Endothelial cell of umbilical vein (primary cell): ENCODE results near the gene KCND2. TPM values are rescaled to one million over a fixed set of nuclear protein-coding genes. Genes with fewer than 3 reads are reported as not detected.

Experiments used
- BruUV-seq: library from RNA; stranded (reverse); fragments of 400-500 nt; replicated peaks from 2 replicates; lab custom pipeline; 2021; lab: Mats Ljungman, UMichigan
- CTCF ChIA-PET: fragments of 300-600, 350-600 bp; sonication (Branson Sonifier 250); formaldehyde crosslinking; loops from one replicate; lab custom pipeline; 2021; ENCODE audit warnings: antibody characterized with exemption, inconsistent platforms; lab: Charles Lee
- POLR2A ChIA-PET: fragments of 300-600, 350-600 bp; sonication (Branson Sonifier 250); formaldehyde crosslinking; loops from one replicate; lab custom pipeline; 2021; ENCODE audit warnings: antibody characterized with exemption, inconsistent platforms; lab: Charles Lee
- DNase-seq: peaks from one replicate; pipeline ENCODE4 v3.0.0-alpha.2; 2011; ENCODE audit warnings: low read depth, low spot score
- FAIRE-seq: peaks from 2 replicates; lab custom pipeline; 2011; peaks lifted over from hg19 to GRCh38; lab: Jason Lieb, UNC
- H2AFZ ChIP-seq: 2 replicates; pipeline ENCODE4 v1.6.0; 2012; ENCODE audit warnings: low read depth, low read length, control low read depth, inconsistent platforms
- H3K27ac ChIP-seq: 2 replicates; pipeline ENCODE4 v1.5.1; 2011; ENCODE audit warnings: low read depth, mild to moderate bottlenecking, control low read depth, low read length, moderate library complexity; ENCODE audit not compliant: insufficient read depth
- H3K27me3 ChIP-seq, 2 experiments: 2 replicates each; pipeline versions ENCODE4 v1.6.0 to v1.6.1; 2011; ENCODE audit warnings: low read length in 2 of 2, mixed read lengths in 1 of 2; ENCODE audit not compliant: control insufficient read depth in 2 of 2, insufficient read depth in 2 of 2
- H3K36me3 ChIP-seq, 2 experiments: 2 replicates in 1 of 2; 3 replicates in 1 of 2; pipeline ENCODE4 v1.5.1; 2011; ENCODE audit warnings: low read length in 2 of 2, mild to moderate bottlenecking in 1 of 2, moderate library complexity in 1 of 2; ENCODE audit not compliant: control insufficient read depth in 2 of 2, insufficient read depth in 2 of 2; ENCODE audit errors: extremely low read depth in 1 of 2
- H3K4me1 ChIP-seq: 3 replicates; pipeline ENCODE4 v1.5.1; 2011; ENCODE audit warnings: mild to moderate bottlenecking, low read length; ENCODE audit not compliant: control insufficient read depth, insufficient read depth; ENCODE audit errors: extremely low read depth
- H3K4me2 ChIP-seq: 2 replicates; pipeline ENCODE4 v1.6.1; 2011; ENCODE audit warnings: low read length, control low read depth, mixed read lengths; ENCODE audit not compliant: insufficient read depth
- H3K4me3 ChIP-seq, 3 experiments: fragments of 200-600 bp in 1 of 3; sonication (generic), shearing (Covaris generic) in 1 of 3; replicated peaks in 1 of 3; 2 replicates each; pipeline ENCODE4 v1.5.1; 2011 to 2016; ENCODE audit warnings: control low read depth in 3 of 3, low read length in 3 of 3, mild to moderate bottlenecking in 2 of 3, inconsistent platforms in 1 of 3, low read depth in 1 of 3, moderate library complexity in 1 of 3; ENCODE audit not compliant: insufficient read depth in 1 of 3
- H3K79me2 ChIP-seq: 2 replicates; pipeline ENCODE4 v1.6.0; 2012; ENCODE audit warnings: low read length, inconsistent platforms; ENCODE audit not compliant: control insufficient read depth, insufficient read depth
- H3K9ac ChIP-seq: replicated peaks from 2 replicates; pipeline ENCODE3; 2011; ENCODE audit warnings: low read length, control low read depth; ENCODE audit not compliant: insufficient read depth; ENCODE audit errors: extremely low read depth
- H3K9me1 ChIP-seq: replicated peaks from 3 replicates; pipeline ENCODE4 v1.6.0; 2011; ENCODE audit warnings: mild to moderate bottlenecking, low read length; ENCODE audit not compliant: control insufficient read depth, insufficient read depth; ENCODE audit errors: extremely low read depth
- H3K9me3 ChIP-seq: replicated peaks from 2 replicates; pipeline ENCODE4 v1.5.1; 2012; ENCODE audit warnings: low read length, inconsistent platforms; ENCODE audit not compliant: control insufficient read depth, insufficient read depth
- H4K20me1 ChIP-seq: replicated peaks from 2 replicates; pipeline ENCODE3; 2011; ENCODE audit warnings: mild to moderate bottlenecking, low read length; ENCODE audit not compliant: control insufficient read depth, insufficient read depth; ENCODE audit errors: extremely low read depth
- CTCF ChIP-seq, 2 donors: IDR thresholded peaks; 1 replicate in 1 of 2; 2 replicates in 1 of 2; pipeline ENCODE4 v1.5.1; 2011; ENCODE audit warnings: low read length in 2 of 2, mild to moderate bottlenecking in 2 of 2, moderate library complexity in 2 of 2, control low read depth in 1 of 2, inconsistent platforms in 1 of 2, low read depth in 1 of 2; ENCODE audit not compliant: insufficient read depth in 1 of 2; ENCODE audit errors: extremely low read depth in 1 of 2
- EZH2 ChIP-seq: IDR thresholded peaks from 2 replicates; pipeline ENCODE4 v1.6.1; 2012; ENCODE audit warnings: borderline replicate concordance, low read depth, mild to moderate bottlenecking, moderate library complexity, low read length, inconsistent platforms; ENCODE audit not compliant: severe bottlenecking
- FOS ChIP-seq: IDR thresholded peaks from 2 replicates; pipeline ENCODE4 v1.6.1; 2011; ENCODE audit warnings: mild to moderate bottlenecking, low read length, moderate library complexity, borderline replicate concordance; ENCODE audit not compliant: insufficient read depth
- GATA2 ChIP-seq: IDR thresholded peaks from 2 replicates; pipeline ENCODE4 v1.7.0; 2011; ENCODE audit warnings: low read depth, mild to moderate bottlenecking, moderate library complexity, mixed read lengths, low read length; ENCODE audit not compliant: insufficient read length, insufficient read depth
- JUN ChIP-seq: IDR thresholded peaks from 2 replicates; pipeline ENCODE4 v1.6.1; 2011; ENCODE audit warnings: borderline replicate concordance, low read depth; ENCODE audit not compliant: insufficient read length, insufficient read depth
- MAX ChIP-seq: IDR thresholded peaks from 2 replicates; pipeline ENCODE4 v1.6.1; 2011; ENCODE audit not compliant: insufficient read depth, insufficient read length
- MYC ChIP-seq: IDR thresholded peaks from one replicate; pipeline ENCODE4 v1.6.1; 2011; ENCODE audit warnings: mild to moderate bottlenecking, low read depth, low read length
- POLR2A ChIP-seq: IDR thresholded peaks from 2 replicates; pipeline ENCODE4 v1.6.1; 2012; ENCODE audit warnings: low read depth, mild to moderate bottlenecking, control low read depth, low read length
- POLR2AphosphoS5 ChIP-seq: IDR thresholded peaks from 2 replicates; pipeline ENCODE4 v1.6.1; 2012; ENCODE audit warnings: low read depth, mild to moderate bottlenecking, control low read depth, low read length, moderate library complexity; ENCODE audit not compliant: insufficient read depth
- dilution Hi-C: fragments of 300-500 bp; cut with MboI; formaldehyde crosslinking; loops from one replicate; pipeline ENCODE4 v1.15.0; 2019; ENCODE audit warnings: low sequenced_read_pairs; ENCODE audit not compliant: extremely low pct_ligation_motif_present
- intact Hi-C: fragments of 100-400 bp; cut with micrococcal nuclease; formaldehyde crosslinking; loops from one replicate; pipeline ENCODE4 v1.10.0; 2022
- polyA plus RNA-seq, 4 experiments: library from polyadenylated mRNA; depleted of rRNA in 3 of 4; stranded (reverse) in 3 of 4; unstranded in 1 of 4; fragments of >200 nt; gene quantifications; 2 replicates each; pipeline versions ENCODE4 v1.2.1 to v1.2.3, GENCODE V29; 2011 to 2012; ENCODE audit warnings: missing spikeins in 1 of 4
- total RNA-seq: library from RNA; stranded (reverse); gene quantifications from 2 replicates; pipeline ENCODE4 v1.2.3, GENCODE V29; 2021

Gene KCND2
- total and polyA plus RNA-seq, 2 donors (not counting 3 experiments of a cell fraction or from before 2014, with no cell fraction given), result not detected

GRCh38 chr7:120327054-120327453 lies 54.1 kb downstream of the KCND2 start:
- no peak overlapping the region for H3K4me3 ChIP-seq
- no peak overlapping the region for H3K4me2 ChIP-seq
- H3K79me2 ChIP-seq, result no peaks in the 10 kb centered on the region
- ChIA-PET POLR2A (no interaction called here), CTCF (no interaction called here)
- no peaks in the 10 kb centered on the region for H4K20me1 ChIP-seq
- no peaks in the 10 kb centered on the region for H3K27me3 ChIP-seq
- dilution Hi-C loops (no loop called here), intact Hi-C loops (no loop called here)
- H3K9ac ChIP-seq, result no peak overlapping the region
- DNase-seq, result no peak
- H3K9me3 ChIP-seq, result no peaks in the 10 kb centered on the region
- no peak overlapping the region for H2AFZ ChIP-seq
- no peak for FAIRE-seq
- H3K4me1 ChIP-seq, result no peaks in the 10 kb centered on the region
- no peak for TF ChIP-seq EZH2
- no peak for TF ChIP-seq MYC
- no peak for TF ChIP-seq POLR2A
- TF ChIP-seq JUN, result no peak
- TF ChIP-seq POLR2AphosphoS5, result no peak
- no TSS peak for BruUV-seq
- no peaks in the 10 kb centered on the region for H3K9me1 ChIP-seq
- H3K36me3 ChIP-seq, result no peaks in the 10 kb centered on the region
- H3K27ac ChIP-seq, result no peak overlapping the region

DNA sequence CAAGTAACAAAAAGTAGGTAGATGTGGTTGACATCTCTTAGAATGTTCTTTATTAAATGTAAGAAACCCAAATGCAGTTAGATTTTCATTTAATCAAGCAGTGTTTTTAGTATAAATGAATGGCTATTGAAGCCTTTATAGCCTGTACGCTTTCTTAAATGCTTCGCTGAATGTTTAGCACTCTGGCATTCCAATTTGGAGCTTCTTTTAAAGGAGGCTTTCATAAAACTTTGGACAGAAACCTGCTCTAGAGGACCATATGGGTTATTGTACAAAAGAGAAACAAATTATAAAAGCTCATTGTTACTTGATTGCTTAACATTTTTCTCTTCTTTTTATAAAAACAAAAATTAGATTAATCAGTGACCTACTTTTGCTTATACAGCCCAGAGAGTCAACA lies 59.5 kb downstream of the KCND2 start:
- no peaks in the 10 kb centered on the region for H3K36me3 ChIP-seq
- no peak overlapping the region for H3K9ac ChIP-seq
- no peak overlapping the region for H3K27ac ChIP-seq
- peaks cover 2% of the 10 kb centered on the region for H3K9me1 ChIP-seq
- no peak overlapping the region for H2AFZ ChIP-seq
- TF ChIP-seq GATA2 (no peak), JUN (no peak), EZH2 (no peak), CTCF (IDR thresholded peaks at IDR 0.05; ENCODE audit: extremely low read depth in 1 of 2, insufficient read depth in 1 of 2, low read depth in 1 of 2, low read length in 2 of 2) (no peak), POLR2A (no peak), POLR2AphosphoS5 (no peak), FOS (no peak), MYC (no peak), MAX (no peak)
- no peaks in the 10 kb centered on the region for H3K27me3 ChIP-seq
- intact Hi-C loops, result no loop called here
- H3K4me1 ChIP-seq, result no peaks in the 10 kb centered on the region
- POLR2A ChIA-PET, result no interaction called here
- no peak overlapping the region for H3K4me3 ChIP-seq
- FAIRE-seq (no peak), DNase-seq (no peak)
- dilution Hi-C loops, result no loop called here
- H4K20me1 ChIP-seq, result no peaks in the 10 kb centered on the region
- CTCF ChIA-PET, result no interaction called here
- no peaks in the 10 kb centered on the region for H3K79me2 ChIP-seq
- no TSS peak for BruUV-seq
- H3K4me2 ChIP-seq, result no peak overlapping the region
- H3K9me3 ChIP-seq, result no peaks in the 10 kb centered on the region
